Gastrocnemius medialis (tissue), 4 donors: Measurements from ENCODE around the gene PROM2. TPM values are rescaled to one million over a fixed set of nuclear protein-coding genes. Genes with fewer than 3 reads are reported as not detected.

Source experiments
- ATAC-seq, 2 donors: fragments of 150-250 bp; one replicate each; pipeline ENCODE4 v1.9.1; 2016
- DNase-seq, 2 donors: peaks; one replicate each; pipeline ENCODE4 v3.0.0-alpha.2; 2019
- H3K27ac ChIP-seq, 4 donors: fragments of 200-600 bp; sonication (generic); 1 replicate in 1 of 4; 2 replicates in 3 of 4; pipeline ENCODE4 v1.5.1; 2016 to 2018; ENCODE audit warnings: mild to moderate bottlenecking in 2 of 4, moderate library complexity in 1 of 4
- H3K27me3 ChIP-seq, 3 donors: fragments of 200-600 bp; sonication (generic) in 2 of 3; 1 replicate in 1 of 3; 2 replicates in 2 of 3; pipeline versions ENCODE4 v1.5.1 to v1.6.0; 2016 to 2019; ENCODE audit warnings: mild to moderate bottlenecking in 1 of 3, moderate library complexity in 1 of 3
- H3K36me3 ChIP-seq, 2 donors: fragments of 200-600 bp; sonication (generic) in 1 of 2; one replicate each; pipeline ENCODE4 v1.5.1; 2017 to 2018
- H3K4me1 ChIP-seq, 2 donors: fragments of 200-600 bp; sonication (generic) in 1 of 2; one replicate each; pipeline ENCODE4 v1.5.1; 2016 to 2017; ENCODE audit warnings: mild to moderate bottlenecking in 2 of 2
- H3K4me3 ChIP-seq, 4 donors: fragments of 200-600 bp; sonication (generic) in 3 of 4; 1 replicate in 1 of 4; 2 replicates in 3 of 4; pipeline ENCODE4 v1.5.1; 2016 to 2019; ENCODE audit warnings: mild to moderate bottlenecking in 2 of 4
- H3K9me3 ChIP-seq, 3 donors: fragments of 200-600 bp; sonication (generic) in 2 of 3; 1 replicate in 1 of 3; 2 replicates in 2 of 3; pipeline ENCODE4 v1.5.1; 2016 to 2019
- CTCF ChIP-seq, 5 experiments: fragments of 450-650 bp in 3 of 5; fragments of 200-600 bp in 2 of 5; sonication (generic) in 2 of 5; IDR thresholded peaks in 4 of 5; conservative IDR thresholded peaks in 1 of 5; 1 replicate in 4 of 5; 2 replicates in 1 of 5; pipeline ENCODE4 v1.5.1; 2016 to 2019; ENCODE audit warnings: antibody characterized with exemption in 5 of 5, mild to moderate bottlenecking in 3 of 5, moderate library complexity in 3 of 5
- POLR2A ChIP-seq, 2 donors: fragments of 450-650 bp; IDR thresholded peaks; one replicate each; pipeline ENCODE4 v1.6.1; 2017; ENCODE audit warnings: antibody characterized with exemption in 2 of 2, mild to moderate bottlenecking in 2 of 2, moderate library complexity in 2 of 2
- in situ Hi-C, 4 donors: fragments of 200-750 bp; cut with MboI; loops; one replicate each; pipeline versions ENCODE4 v1.15.0 to v1.8.0; 2017; ENCODE audit warnings: low sequenced_read_pairs in 4 of 4
- intact Hi-C: fragments of 100-400 bp; cut with DNase I; formaldehyde crosslinking; loops from one replicate; pipeline ENCODE4 v1.15.1; 2023; ENCODE audit warnings: low total_unique reads
- total RNA-seq, 4 donors: library from RNA; depleted of rRNA; stranded (reverse); fragments of >200 nt; gene quantifications; one replicate each; pipeline versions ENCODE4 v1.1.0 to v1.2.3, GENCODE V29; 2016

PROM2 gene
- total RNA-seq, 4 donors from 2014 or later, result 0.33 to 0.46 TPM; not detected in 2

- no peak overlapping the region for H3K4me3 ChIP-seq
- no peak for TF ChIP-seq POLR2A (IDR thresholded peaks at IDR 0.05)
- no peak for TF ChIP-seq CTCF (IDR thresholded peaks at IDR 0.05 in 4 of 5, conservative IDR thresholded peaks at IDR 0.05 in 1 of 5)
- H3K36me3 ChIP-seq, result no peaks in the 10 kb centered on the region
- peak in 1 of 2 donors; percentile 2 for DNase-seq
- in situ Hi-C loops (no loop called here), intact Hi-C loops (no loop called here)
- H3K27me3 ChIP-seq, result no peaks in the 10 kb centered on the region
- no peak for ATAC-seq
- H3K9me3 ChIP-seq, result no peaks in the 10 kb centered on the region
- H3K4me1 ChIP-seq, result no peaks in the 10 kb centered on the region
- no peak overlapping the region for H3K27ac ChIP-seq
These were observed 1.5 kb downstream of the PROM2 start for GRCh38 chr2:95275601-95276243.

GRCh38 chr2:95276244-95276887 is 2.1 kb downstream of the PROM2 start:
- no peaks in the 10 kb centered on the region for H3K4me1 ChIP-seq
- no peak overlapping the region for H3K27ac ChIP-seq
- DNase-seq, result peak in 1 of 2 donors; percentile 5
- intact Hi-C loops, result no loop called here
- in situ Hi-C loops, result no loop called here
- ATAC-seq, result no peak
- TF ChIP-seq CTCF (IDR thresholded peaks at IDR 0.05 in 4 of 5, conservative IDR thresholded peaks at IDR 0.05 in 1 of 5) (no peak), POLR2A (IDR thresholded peaks at IDR 0.05) (no peak)
- no peaks in the 10 kb centered on the region for H3K36me3 ChIP-seq
- H3K9me3 ChIP-seq, result no peaks in the 10 kb centered on the region
- no peak overlapping the region for H3K4me3 ChIP-seq
- no peaks in the 10 kb centered on the region for H3K27me3 ChIP-seq

- Histone ChIP-seq H3K4me3 (no peak overlapping the region), H3K27ac (no peak overlapping the region), H3K27me3 (no peaks in the 10 kb centered on the region), H3K9me3 (no peaks in the 10 kb centered on the region), H3K4me1 (no peaks in the 10 kb centered on the region), H3K36me3 (no peaks in the 10 kb centered on the region)
- DNase-seq (peak in 1 of 2 donors; percentile 2), ATAC-seq (no peak)
- in situ Hi-C loops (no loop called here), intact Hi-C loops (no loop called here)
- no peak for TF ChIP-seq CTCF (IDR thresholded peaks at IDR 0.05 in 4 of 5, conservative IDR thresholded peaks at IDR 0.05 in 1 of 5)
- no peak for TF ChIP-seq POLR2A (IDR thresholded peaks at IDR 0.05)
These were observed 2.6 kb downstream of the PROM2 start for GRCh38 chr2:95276888-95277245.

- in situ Hi-C loops, result no loop called here
- no peak for TF ChIP-seq CTCF (IDR thresholded peaks at IDR 0.05 in 4 of 5, conservative IDR thresholded peaks at IDR 0.05 in 1 of 5)
- no peak for TF ChIP-seq POLR2A (IDR thresholded peaks at IDR 0.05)
- no peak overlapping the region for H3K27ac ChIP-seq
- H3K4me3 ChIP-seq, result no peak overlapping the region
- H3K4me1 ChIP-seq, result no peaks in the 10 kb centered on the region
- no peaks in the 10 kb centered on the region for H3K27me3 ChIP-seq
- DNase-seq (no peak), ATAC-seq (no peak)
- intact Hi-C loops, result no loop called here
- H3K36me3 ChIP-seq, result no peaks in the 10 kb centered on the region
- no peaks in the 10 kb centered on the region for H3K9me3 ChIP-seq
These were observed 3.1 kb downstream of the PROM2 start for GRCh38 chr2:95277246-95277906.
